Measurements from ENCODE around the gene NR0B1.

The NR0B1 gene

DNA sequence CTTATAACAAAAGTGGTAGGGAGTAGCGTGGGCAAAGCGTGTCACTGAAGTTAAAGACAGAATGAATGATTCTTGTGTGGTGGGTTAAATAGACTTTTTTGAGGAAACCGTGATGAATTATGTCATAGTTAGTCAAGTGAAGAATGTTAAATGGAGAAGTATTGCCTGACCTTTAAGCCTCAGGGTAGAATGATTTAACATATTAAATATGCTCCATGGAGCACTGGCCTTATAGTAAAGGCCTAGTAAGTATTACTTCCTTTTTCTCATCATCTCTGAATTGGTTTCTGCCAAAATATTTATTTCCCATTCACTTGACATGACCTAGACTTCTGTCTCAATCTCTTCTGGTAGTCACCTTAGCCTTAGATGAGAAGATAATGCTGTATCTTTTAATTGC, 38.6 kb downstream of the NR0B1 start:
- DNase-seq = no peak

DNA sequence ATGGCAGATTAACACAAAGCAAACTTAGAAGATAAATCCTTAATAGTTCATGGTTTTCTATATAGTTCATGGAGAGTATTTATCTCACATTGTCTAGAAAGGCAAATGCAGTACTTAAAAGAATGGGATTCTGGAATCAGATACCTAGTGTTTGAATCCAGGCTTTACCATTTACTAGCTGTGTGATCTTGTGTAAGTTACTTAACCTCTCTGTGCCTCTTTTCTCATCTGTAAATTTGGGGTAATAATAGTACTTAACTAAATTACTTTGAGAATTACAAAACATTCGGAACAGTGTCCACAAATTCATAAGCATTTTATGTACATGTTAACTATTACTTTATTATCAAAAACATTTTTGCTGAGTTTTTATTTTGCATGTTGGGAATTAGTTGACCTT, 46.4 kb downstream of the NR0B1 start:
- no peak for DNase-seq

DNA sequence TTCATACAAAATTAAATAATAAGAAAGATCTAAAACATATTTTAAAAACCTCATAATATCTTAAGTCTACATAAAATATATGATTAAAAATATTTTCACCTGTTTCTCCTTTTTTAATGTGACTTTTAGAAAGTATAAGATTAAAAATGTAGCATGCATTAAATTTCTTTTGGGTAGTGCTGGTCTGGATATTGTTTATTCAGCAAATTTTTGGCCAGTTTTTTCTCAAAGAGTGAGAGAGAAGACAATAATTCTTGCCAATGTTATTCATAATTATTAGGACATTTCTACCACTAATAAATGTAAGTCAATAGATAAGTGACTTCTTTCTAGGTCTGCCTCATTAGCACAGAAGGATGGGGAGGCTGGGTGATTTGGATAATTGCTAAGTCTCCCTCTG, 48.2 kb downstream of the NR0B1 start:
- no peak for DNase-seq

DNA sequence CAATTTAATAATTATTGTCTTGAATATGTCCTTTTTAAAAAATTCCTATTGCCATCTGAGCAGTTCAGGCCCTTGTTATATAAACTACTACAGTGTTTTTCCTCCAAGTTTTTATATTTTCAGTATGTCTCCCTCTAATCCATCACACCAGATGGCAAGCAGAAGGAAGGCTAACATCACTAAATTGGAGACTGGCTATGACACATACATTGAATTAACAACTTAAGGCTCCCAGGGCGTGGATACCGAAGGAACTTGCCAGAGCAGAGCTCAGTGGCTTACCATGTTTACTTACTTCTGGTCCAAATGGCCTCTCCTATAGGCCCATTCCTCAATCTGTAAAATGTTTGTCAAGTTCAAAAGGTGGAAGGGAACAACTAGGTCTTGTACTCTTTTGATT, 49.3 kb downstream of the NR0B1 start:
- DNase-seq = no peak

All from activated CD4-positive, alpha-beta T cell treated with anti-CD3 and anti-CD28 coated beads for 48 hours (primary cell).